ENCODE measurements around the gene TIPARP. TPM values are rescaled to one million over a fixed set of nuclear protein-coding genes. Genes with fewer than 3 reads are reported as not detected.

Gene TIPARP
- total and polyA plus RNA-seq, 2 of the 8 experiments (the other 6 are each of a cell fraction or from before 2014, with no cell fraction given) = 1.6 to 5.8 TPM

DNA sequence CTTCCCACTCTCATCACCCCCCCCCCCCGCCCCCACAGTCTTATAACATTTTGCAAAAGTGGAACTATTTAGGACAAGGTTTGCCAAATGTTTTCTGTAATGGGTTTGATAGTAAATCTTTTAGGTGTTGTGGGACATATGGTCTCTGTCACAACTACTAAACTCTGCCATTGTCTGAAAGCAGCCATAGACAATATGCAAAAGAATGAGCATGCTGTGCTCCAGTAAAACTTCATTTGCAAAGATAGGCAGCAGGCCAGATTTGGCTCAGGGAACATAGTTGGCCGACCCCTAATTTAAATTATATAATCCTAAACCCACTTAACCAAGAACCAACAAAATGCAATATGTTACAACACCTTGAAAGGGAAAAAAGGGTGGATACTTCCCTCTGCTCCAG is 46.4 kb downstream of the TIPARP start:
- 41% methylated on average over 2 of the region's 2 CpGs; no CpG with 5 or more reads in 1 of the 2 experiments for WGBS, 2 experiments (ENCODE audit: extremely low coverage in 1 of 2, insufficient coverage in 1 of 2, insufficient read length in 1 of 2, insufficient replicate concordance in 2 of 2, low coverage in 1 of 2, low lambda C conversion rate in 2 of 2, missing lambda C conversion rate in 1 of 2)
- Histone ChIP-seq H3K4me1 (replicated peaks in 1 of 4; ENCODE audit: control insufficient read depth in 3 of 4, insufficient read depth in 4 of 4, low read length in 3 of 4) (peaks cover 0 to 9% (median 0%) of the 10 kb centered on the region in 4 experiments; a peak in 2 of 7 replicates), H3K4me2 (ENCODE audit: insufficient read depth in 1 of 2, low read depth in 2 of 2, low read length in 2 of 2) (0 out of 4 replicates have a peak overlapping the region, but pooled peaks of 1 of the 2 experiments have one; percentile 20), H4K20me1 (replicated peaks in 1 of 2; ENCODE audit: control insufficient read depth in 1 of 2, insufficient read depth in 2 of 2, low read length in 2 of 2) (no peaks in the 10 kb centered on the region), H2BK120ac (replicated peaks; ENCODE audit: low read depth, low read length) (no peak overlapping the region), H2AFZ (ENCODE audit: low read length) (no peak overlapping the region), H3K23me2 (ENCODE audit: low read depth, low read length) (no peaks in the 10 kb centered on the region), H2BK15ac (ENCODE audit: low read length) (no peak overlapping the region), H3K79me2 (ENCODE audit: control insufficient read depth in 1 of 2, insufficient read depth in 2 of 2, low read length in 2 of 2) (no peaks in the 10 kb centered on the region), H2BK5ac (ENCODE audit: low read depth, low read length) (no peak overlapping the region), H3K9me3 (ENCODE audit: insufficient read depth in 2 of 2, low read depth in 1 of 2, low read length in 1 of 2) (no peaks in the 10 kb centered on the region), H3K14ac (ENCODE audit: insufficient read length) (no peak overlapping the region), H3K27ac (ENCODE audit: low read depth, low read length) (no peak overlapping the region), H4K5ac (ENCODE audit: insufficient read length, low read depth, low read length) (no peak overlapping the region), H3K23ac (ENCODE audit: insufficient read length) (no peak overlapping the region), H2AK5ac (ENCODE audit: low read depth, low read length) (no peak overlapping the region), H3K18ac (ENCODE audit: extremely low read depth, low read length) (no peak overlapping the region), H3K27me3 (replicated peaks in 1 of 4; ENCODE audit: control insufficient read depth in 3 of 4, extremely low read depth in 1 of 4, insufficient read depth in 3 of 4, low read length in 3 of 4) (no peaks in the 10 kb centered on the region), H3K79me1 (ENCODE audit: low read depth, low read length) (no peaks in the 10 kb centered on the region), H3K4ac (replicated peaks; ENCODE audit: insufficient read length, low read depth, low read length) (no peak overlapping the region), H4K8ac (ENCODE audit: extremely low read depth, insufficient read depth, low read length) (no peak overlapping the region), H3K56ac (replicated peaks; ENCODE audit: insufficient read length, low read depth, low read length) (no peak overlapping the region), H2BK12ac (ENCODE audit: low read depth, low read length) (no peak overlapping the region), H4K91ac (replicated peaks; ENCODE audit: insufficient read length, low read length) (no peak overlapping the region), H2BK20ac (ENCODE audit: low read length) (no peak overlapping the region), H3K9ac (replicated peaks in 1 of 4; ENCODE audit: extremely low read depth in 1 of 4, low read depth in 3 of 4, low read length in 3 of 4) (no peak overlapping the region), H3K4me3 (ENCODE audit: extremely low read depth in 1 of 4, insufficient read depth in 2 of 4, low read depth in 3 of 4, low read length in 4 of 4) (no peak overlapping the region; a peak in 2 of 8 replicates), H3K36me3 (ENCODE audit: control insufficient read depth in 2 of 4, insufficient read depth in 4 of 4, low read length in 3 of 4) (no peaks in the 10 kb centered on the region)
- no peak for TF ChIP-seq TCF12 (IDR thresholded peaks at IDR 0.05; ENCODE audit: low read depth, low read length)
- POLR2A ChIA-PET (ENCODE audit: partially characterized antibody) = interaction anchor here (0.7 kb wide), 1 partner anchor 28 kb away, joined by 3 read pairs; no protein-coding TSS in a partner anchor
- FAIRE-seq = no peak
- no peak for DNase-seq (ENCODE audit: low read depth in 1 of 2, low spot score in 2 of 2)
- CTCF ChIA-PET (ENCODE audit: partially characterized antibody) = no interaction called here
